HG02938 (cell line): ENCODE data around the gene SPOCK1.

Experiments used
- ATAC-seq: cut with Tn5 transposase; IDR thresholded peaks from one replicate; pipeline ENCODE4 v1.9.1; 2021; ENCODE audit warnings: mild to moderate bottlenecking, moderate library complexity; ENCODE audit not compliant: unreplicated experiment

Gene SPOCK1

DNA sequence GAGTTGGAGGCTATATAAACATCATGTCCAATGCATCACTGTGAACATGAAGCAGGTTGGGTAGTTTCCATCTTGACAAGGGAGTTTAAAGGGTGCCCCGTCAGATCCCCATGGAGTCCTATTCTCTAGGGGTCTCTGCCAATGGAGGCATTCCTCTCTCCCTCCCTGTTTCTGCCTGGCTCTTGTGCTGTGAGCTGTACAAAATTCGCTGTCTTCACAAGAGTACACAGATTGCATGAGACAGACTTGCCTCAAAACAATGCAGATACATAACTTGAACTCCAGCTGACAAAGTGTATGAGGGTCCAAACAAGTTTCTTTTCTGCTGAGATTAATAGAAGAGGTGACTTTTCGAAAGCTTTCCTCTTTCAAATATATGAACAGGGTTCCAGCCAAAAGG lies 165.2 kb downstream of the SPOCK1 start:
- no peak for ATAC-seq

DNA sequence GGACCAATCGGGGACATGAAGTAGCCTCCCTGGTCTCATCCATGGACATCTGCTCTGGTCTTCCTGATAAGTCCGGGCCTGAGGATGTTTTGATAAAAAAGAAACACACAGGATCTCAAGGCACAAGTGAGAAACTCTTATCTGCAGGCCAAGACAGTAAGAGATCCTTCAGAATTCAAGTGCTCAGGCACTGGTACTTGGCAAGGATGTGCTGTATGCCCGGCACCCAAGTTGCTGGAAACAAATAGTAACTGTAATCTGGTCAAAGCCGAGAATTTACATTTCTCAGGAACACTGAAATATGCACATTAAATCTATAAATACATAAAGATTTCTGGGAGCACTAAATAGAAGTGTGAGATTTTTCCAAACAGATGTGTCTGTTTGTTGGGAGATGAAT lies 165.7 kb downstream of the SPOCK1 start:
- no peak for ATAC-seq

DNA sequence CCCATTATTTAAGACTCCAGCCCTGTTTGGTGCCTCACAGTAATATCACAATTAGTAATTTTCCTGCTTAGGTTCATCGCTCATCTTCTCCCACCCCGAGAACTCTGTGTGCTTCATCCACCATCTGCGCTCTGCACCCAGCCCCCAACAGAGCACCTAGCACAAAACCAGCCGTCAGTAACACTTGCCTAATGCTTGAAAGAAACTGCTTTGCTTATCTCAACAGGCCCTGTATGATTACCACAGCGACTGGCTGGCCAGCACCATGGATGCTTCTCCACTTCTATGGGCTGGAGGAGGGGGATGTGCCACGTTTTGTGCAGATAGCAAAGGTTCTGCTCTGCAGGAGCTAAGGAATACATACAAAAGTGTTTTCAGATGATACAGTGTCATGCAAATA lies 166.8 kb downstream of the SPOCK1 start:
- ATAC-seq = no peak

DNA sequence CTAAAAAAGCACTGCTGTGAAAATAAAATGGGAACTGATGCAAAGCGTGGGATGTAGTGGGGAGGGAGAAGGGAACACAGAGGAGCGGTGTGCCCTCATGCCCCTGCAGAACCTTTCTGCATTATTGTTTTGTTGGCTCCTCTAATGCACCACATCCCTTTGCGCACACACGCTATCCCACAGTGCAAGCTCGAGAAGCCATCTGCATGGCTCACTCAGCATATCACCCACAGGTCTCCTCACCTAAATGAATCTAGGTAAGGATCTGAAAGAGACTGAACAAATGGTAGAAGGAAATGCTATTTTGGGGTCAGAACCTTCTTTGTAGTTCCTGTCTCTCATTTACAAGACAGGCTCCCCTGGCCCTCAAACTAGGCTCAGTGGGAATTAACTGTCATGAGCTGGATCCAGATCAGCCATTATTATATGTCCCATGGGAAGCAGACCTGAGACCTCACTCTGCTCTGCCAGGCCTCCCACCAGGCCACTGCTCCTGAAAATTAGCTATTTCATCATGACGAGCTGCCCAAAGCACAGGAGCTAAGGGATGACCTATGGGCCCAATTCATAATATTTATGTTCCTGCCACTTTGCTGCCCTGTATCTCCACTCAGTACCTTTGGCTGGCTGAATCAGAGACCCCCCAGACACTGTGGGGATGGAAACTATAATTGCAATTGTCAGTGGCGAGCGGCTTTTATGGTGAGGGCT lies 169.4 kb downstream of the SPOCK1 start:
- no peak for ATAC-seq

DNA sequence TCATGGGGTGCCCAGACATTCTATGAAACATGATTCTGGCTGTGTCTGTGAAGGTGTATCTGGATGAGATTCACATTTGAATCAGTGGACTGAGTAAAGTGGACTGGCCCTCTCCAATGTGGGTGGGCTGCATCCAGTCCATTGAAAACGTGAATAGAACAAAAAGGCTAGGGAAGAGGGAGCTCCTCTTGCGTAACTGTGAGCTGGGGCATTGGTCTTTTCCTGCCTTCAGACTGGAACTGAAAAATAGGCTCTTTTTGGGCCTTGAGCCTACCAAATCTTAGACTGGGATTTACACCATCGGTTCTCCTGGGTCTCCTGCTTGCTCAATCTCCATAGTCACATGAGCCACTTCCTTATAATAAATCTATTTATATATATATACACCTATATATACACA lies 170.1 kb downstream of the SPOCK1 start:
- ATAC-seq = no peak

DNA sequence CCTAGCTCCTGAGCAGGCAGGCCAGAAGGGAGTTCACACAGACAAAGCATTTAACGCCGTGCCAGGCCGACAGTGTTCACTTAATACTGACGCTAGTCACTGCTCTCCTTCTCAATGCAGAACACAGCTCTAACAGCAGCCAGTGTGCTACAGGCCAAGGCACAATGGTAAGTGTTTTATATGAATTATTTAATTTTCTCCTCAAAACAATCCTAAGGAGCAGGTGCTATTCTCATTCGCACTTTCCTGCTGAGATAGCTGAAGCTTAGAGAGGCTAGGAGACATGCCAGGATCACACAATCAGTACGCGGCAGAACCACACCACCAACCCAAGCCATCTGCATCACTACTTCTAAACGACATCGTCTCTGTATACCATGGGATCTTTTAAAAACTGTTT lies 170.7 kb downstream of the SPOCK1 start:
- ATAC-seq = no peak

DNA sequence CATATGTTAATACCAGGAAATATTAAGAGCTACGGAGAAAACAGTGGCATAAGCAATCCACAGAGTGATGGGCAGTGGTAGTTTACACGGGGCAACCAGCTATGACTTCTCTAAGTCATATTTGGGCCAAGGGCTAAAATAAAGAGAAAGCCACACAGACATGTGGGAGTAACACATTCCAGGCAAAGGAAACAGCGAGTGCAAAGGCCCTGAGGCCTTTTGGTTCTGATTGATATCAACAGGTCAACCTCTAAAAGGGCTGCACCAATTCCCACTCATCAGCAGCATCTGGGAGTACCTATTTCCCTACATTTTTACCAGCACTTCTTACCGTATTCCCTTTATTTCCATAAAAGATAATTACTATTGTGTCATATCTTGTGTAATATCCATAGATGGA lies 173.4 kb downstream of the SPOCK1 start:
- ATAC-seq = no peak

DNA sequence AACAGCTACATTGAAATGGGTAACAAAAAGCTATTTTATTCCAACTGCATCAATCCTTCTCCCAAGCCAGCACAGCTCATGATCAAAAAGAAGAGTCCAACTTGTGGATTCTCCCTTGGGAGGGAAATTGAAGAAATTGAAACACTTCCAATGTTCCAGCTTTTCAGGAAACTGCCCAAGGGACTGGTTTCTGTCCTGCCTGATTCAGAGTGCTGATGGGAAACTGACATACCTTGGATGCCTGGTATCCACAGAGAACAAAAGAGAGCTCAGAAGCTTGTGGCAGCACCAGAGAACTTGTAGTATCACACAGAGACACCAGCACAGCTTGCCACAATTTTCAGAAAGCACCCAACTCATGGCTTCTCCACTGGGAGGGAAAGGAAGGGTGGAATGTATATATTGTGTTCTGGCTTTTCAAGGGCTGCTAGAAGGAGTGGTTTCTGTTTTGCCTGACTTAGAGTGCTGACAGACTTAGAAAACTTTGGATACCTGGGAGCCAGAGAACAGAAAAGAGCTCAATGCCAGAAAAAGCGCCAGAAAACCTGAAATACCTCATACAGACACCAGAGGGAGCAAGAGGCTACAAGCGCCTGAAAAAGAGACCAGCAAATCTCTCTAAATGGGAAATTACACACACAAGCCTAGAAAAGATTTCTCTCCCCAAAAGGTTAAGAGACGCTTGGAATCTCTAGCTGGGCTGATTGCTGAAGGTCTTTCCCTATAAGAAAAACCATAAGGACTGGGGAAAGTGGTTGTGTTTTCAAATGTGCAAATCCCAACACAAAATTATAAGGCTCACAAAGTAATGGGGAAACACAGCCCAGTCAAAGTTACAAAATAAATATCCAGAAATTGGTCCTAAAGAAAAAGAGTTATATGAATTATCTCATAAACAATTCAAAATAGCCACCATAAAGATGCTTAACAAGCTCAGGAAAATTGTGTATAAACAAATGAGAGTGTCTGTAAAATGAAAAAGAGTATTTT lies 178.8 kb downstream of the SPOCK1 start:
- ATAC-seq = no peak

DNA sequence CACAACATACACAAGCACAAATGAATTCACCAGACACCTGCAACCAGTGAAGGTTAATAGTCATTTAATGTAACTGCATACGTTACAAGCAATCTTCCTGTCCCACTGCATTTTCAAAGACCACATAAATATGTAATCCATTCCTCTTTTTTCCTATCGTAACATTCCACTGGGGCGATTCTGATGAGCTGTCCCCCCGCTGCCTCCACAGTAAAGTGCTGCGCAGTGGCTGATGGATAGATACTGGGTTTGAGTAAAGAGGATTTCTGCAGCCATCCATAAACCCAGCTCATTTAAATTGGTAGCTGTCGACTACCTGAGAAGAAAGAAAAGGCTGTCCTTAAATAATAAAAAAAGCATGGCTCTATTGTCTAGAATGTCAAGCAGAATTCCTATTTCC lies 181.1 kb downstream of the SPOCK1 start:
- ATAC-seq = no peak

DNA sequence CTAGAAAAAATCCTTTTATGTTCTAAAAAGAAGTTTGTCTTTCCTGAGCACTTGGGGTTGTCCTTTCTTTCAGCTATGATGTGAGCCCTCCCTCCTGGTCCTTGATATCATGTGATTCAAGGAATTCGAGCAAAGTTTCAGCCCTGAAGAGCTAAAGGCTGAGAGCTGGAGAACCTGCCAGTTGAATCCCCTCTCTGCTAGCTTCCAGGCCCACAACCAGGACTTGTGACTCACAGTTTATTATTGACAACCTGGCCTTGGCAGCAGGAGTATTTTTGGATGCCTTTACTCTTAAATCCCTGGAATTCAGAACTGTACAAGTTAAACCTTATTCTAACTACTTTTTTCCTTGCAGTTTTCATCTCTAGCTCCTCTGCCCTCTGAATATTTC lies 182.8 kb downstream of the SPOCK1 start:
- ATAC-seq = no peak

DNA sequence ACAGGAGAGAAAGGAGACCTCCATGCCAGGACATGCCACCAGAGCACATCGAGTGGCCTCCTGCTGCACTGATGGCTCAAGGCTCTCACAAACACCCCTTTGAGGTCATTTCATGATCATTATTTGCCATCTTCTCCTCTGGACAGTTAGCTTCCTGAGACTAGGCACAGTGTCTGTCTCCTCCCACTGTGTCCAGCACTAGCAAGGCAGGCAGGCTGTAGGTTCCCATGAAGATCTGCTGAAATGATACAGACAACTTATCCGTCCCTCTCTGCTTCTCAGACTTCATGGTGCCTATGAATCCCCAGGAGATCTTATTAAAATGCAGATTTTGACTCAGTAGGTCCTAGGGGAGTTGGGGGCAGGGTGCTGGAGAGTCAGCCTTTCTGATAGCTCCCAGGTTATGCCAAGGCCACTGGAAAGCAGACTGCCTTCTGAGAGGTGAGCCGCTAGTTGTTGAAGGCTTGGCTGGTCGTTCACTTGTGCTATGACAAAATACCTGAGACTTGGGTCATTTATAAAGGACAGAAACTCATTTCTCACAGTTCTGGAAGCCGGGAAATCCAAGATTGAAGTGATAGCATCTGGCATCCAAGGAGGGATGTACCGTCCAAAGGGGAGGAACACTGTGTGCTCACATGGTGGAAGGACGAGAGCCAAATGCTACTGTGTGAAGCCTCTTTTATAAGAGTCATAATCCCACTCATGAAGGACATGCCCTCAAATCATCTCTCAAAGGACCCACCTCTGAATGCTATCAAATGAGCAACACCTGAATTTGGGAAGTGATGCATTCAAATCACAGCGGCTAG lies 183.4 kb downstream of the SPOCK1 start:
- no peak for ATAC-seq

DNA sequence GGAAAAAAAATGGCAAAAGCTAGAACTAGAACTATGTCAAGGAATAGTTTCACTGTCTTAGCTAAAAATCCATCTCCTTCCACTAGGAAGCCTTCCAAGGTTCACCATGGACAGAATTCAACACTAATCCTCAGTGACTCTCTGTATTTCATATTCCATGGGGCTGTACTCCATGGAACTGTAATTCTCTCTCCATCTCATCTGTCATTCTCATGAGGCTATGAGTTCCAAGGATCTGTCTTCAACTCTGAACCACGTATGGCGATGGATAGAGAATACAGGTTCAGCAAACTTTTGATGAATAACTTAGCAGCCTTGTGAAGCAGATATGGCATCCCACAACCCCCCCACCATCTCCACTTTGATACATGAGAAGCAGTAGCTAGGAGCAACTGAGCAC lies 184.0 kb downstream of the SPOCK1 start:
- ATAC-seq = no peak

DNA sequence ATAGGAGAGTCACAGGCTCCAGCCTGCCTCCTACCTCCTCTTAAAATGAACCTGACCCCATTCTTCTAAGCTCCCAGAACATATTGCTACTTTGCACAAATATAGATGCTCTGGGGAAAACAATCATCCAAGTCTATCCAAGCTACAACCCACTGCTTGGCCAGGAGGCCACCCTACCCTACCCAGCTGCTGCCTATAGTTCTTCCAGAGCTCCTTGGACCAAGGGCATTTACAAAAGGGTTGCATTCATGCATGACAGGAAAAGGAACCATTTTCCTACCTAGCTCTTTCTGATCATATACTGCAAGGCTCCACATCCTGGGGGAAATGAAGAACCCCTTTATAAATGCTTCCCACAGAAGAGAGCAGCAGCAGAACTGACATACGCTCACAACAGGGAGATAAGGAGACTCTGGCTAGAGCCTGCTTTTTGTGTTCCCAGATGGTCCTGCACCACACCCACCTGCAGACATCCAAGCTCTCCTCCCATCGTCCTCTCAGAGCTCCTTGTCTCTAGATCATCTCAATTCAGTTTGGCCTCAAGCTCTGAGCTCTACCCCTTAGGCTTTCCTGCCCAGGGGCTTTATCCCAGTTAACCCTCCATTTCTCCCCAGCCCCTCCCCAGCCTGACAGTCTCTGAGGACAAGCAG lies 185.5 kb downstream of the SPOCK1 start:
- ATAC-seq = no peak

DNA sequence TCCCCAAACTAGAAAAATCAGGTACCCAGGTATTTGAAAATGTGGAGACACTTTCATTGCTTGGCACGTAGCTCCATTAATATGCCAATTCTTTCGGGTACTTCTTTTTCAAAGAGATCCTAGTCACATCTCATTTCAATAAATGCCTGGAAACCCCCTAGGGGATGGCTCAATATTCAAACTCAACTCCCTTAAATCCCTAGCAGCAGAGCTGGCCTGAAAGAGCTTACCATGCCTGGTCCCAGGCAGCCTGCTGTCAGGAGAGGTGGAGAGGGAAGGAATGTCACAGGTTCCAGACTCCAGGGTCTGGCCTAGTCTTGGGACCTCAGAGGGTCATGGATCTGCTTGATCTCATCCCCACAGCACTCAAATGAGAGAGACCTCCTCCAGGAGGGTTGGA lies 187.1 kb downstream of the SPOCK1 start:
- ATAC-seq = no peak

DNA sequence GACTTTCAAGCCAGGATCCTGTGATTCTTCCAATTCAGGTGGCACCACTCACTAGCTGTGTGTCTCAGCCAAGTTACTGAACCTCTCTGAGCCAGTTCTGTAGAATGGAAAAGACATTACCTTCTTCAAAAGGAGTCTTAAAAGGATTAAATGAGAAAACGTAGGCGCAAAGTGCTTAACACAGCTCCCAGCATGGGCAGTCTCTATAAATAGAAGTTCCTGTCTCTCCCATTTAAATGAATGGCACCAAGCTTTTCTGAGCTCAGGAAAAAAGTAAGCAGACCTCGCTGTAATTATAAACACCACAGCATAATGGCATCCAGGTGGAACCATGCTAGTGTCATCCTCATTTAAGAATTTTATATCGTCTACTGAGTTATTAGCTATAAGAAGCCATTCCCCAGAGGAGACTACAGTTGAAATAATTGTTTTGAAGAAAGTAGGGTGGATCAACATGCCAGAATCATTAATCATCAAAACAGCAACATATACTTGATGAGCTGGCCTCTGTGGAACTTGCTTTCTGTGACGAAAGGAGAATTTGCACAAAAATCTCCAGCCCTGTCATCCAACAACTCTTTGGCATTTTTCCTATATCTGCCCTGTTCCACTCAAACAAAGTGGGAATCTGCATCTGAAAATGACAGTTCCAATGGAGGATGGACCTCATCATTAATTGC lies 188.9 kb downstream of the SPOCK1 start:
- no peak for ATAC-seq

DNA sequence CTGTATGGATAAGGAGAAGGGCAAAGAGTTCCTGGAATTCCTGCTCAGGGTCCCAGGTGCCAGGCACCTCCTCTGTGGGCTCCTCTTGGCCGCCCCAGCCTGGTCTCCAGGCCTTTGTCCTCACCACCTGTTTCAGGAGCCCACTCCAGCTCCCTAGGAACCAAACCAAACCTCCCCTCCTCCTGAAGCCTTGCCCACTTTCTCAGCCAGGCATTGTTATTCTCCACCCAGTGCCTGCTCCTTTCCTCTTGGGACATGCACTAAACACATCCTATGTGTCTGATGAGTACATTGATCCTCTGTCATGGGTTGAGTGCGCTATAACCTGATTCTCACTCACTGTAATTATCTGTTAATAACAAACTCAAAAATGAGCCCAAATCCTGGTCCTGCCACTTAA lies 189.8 kb downstream of the SPOCK1 start:
- no peak for ATAC-seq

DNA sequence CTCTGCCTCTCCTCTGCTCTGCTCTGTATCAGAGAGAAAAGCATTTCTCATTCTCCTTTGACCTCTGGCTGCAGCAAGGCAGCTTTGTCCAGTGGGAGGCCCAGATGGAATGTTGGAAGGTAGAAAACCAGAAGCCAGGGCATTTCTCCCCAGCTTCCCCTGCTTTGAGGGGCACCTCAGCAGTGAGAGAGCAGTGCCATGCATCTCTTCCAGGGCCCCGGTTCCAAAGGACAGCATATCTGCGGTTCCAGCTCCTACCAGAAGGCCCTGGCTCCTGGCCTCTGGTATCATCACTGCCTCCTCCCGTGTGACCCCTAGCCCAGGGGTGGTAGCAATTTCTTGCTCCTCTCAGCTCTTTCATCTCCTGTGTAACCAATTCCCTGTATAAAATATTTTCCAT lies 190.8 kb downstream of the SPOCK1 start:
- ATAC-seq = no peak

DNA sequence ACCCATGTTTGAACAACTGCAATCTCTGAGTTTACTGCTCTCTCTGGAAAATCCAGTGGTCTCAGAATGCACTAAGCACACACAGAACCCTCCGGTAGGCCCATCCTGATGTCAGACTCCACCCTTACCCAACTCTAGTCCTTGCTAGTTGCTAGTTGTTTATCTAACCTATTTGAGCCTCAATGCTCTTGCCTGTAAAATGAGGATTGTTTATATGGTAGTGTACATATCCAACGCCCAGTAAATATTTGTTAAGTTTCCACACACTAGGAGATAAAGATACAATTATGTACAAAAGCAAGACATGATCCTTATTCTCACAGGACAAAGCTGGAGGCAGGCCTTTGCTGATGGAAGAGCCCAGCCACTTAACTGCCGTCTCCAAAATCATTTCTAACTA lies 192.2 kb downstream of the SPOCK1 start:
- ATAC-seq = no peak

DNA sequence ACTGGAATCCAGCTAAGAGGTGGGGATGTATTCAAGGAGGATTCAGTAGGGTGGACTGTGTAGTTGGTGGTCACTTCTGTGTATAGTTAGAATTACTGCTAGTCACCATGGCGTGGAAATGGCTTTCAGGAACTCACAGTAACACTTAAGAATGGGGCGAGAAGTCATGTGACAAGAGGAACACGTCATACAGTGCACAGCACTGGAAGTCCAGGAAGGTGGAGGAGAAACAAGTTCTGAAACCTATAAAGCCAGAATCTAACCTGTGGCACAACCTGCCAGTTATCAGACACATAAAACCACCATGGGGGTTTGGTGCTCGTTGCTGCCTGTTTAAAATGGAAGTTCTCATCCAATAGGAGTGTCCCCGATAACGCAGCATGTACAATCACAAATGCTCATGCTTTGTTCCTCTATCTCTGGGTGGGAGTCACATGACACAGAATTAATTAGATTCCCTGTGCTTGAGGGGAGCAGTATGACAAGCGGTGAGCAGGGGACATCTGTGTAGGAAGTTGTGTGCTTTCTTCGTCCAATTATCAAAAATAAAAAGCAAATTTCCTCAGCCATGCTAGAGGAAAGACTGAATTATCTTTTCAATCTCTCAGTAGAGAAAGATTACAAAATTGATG lies 193.0 kb downstream of the SPOCK1 start:
- ATAC-seq = no peak
